Kidney epithelial cell (primary cell): ENCODE results near the gene AMZ1. TPM values are rescaled to one million over a fixed set of nuclear protein-coding genes. Genes with fewer than 3 reads are reported as not detected.

Source experiments
- DNase-seq: peaks from one replicate; pipeline ENCODE4 v3.0.0-alpha.2; 2010; ENCODE audit warnings: low read depth
- H3K27me3 ChIP-seq: 2 replicates; pipeline ENCODE4 v1.6.0; 2011; ENCODE audit warnings: low read length; ENCODE audit not compliant: control insufficient read depth, insufficient read depth
- H3K36me3 ChIP-seq: 2 replicates; pipeline ENCODE4 v1.5.1; 2011; ENCODE audit warnings: low read length; ENCODE audit not compliant: control insufficient read depth, insufficient read depth
- H3K4me3 ChIP-seq: 2 replicates; pipeline ENCODE4 v1.5.1; 2011; ENCODE audit warnings: low read depth, mild to moderate bottlenecking, control low read depth, low read length
- CTCF ChIP-seq: IDR thresholded peaks from 2 replicates; pipeline ENCODE4 v1.5.1; 2011; ENCODE audit warnings: mild to moderate bottlenecking, moderate library complexity, low read length, control low read depth, inconsistent platforms; ENCODE audit not compliant: insufficient read depth, poor library complexity, severe bottlenecking
- total RNA-seq: library from RNA; depleted of rRNA; stranded (reverse); fragments of >200 nt; gene quantifications from 2 replicates; pipeline ENCODE4 v1.2.3, GENCODE V29; 2015

Gene AMZ1
- total RNA-seq, 1 donor from 2014 or later, result 2.8 TPM

GRCh38 chr7:2660359-2661095, 27.5 kb upstream of the AMZ1 start:
- peak; percentile 50 for TF ChIP-seq CTCF
- H3K27me3 ChIP-seq, result no peaks in the 10 kb centered on the region
- DNase-seq, result no peak
- H3K36me3 ChIP-seq, result peaks cover 3% of the 10 kb centered on the region
- H3K4me3 ChIP-seq, result no peak overlapping the region

GRCh38 chr7:2661096-2661449, 26.9 kb upstream of the AMZ1 start:
- Histone ChIP-seq H3K27me3 (no peaks in the 10 kb centered on the region), H3K4me3 (no peak overlapping the region), H3K36me3 (peaks cover 3% of the 10 kb centered on the region)
- TF ChIP-seq CTCF, result no peak
- no peak for DNase-seq

- TF ChIP-seq CTCF, result peak; percentile 18
- Histone ChIP-seq H3K4me3 (no peak overlapping the region), H3K36me3 (no peaks in the 10 kb centered on the region), H3K27me3 (no peaks in the 10 kb centered on the region)
- no peak for DNase-seq
Observed at GRCh38 chr7:2661602-2662272, 26.3 kb upstream of the AMZ1 start.

GRCh38 chr7:2662273-2663120, 25.5 kb upstream of the AMZ1 start:
- no peak for DNase-seq
- TF ChIP-seq CTCF, result no peak
- Histone ChIP-seq H3K4me3 (no peak overlapping the region), H3K36me3 (no peaks in the 10 kb centered on the region), H3K27me3 (no peaks in the 10 kb centered on the region)

GRCh38 chr7:2663121-2663886, 24.7 kb upstream of the AMZ1 start:
- H3K27me3 ChIP-seq, result no peaks in the 10 kb centered on the region
- no peak for DNase-seq
- H3K36me3 ChIP-seq, result no peaks in the 10 kb centered on the region
- H3K4me3 ChIP-seq, result no peak overlapping the region
- no peak for TF ChIP-seq CTCF
